IMR-90 (cell line): Measurements from ENCODE around the gene TULP4.

Experiments used
- CTCF ChIP-seq: conservative IDR thresholded peaks from 2 replicates; pipeline ENCODE4 v1.5.1; 2012; ENCODE audit warnings: mild to moderate bottlenecking, low read depth, low read length, improper control_type of control experiment
- ELK1 ChIP-seq: fragments of 150-350 bp; IDR thresholded peaks from 2 replicates; pipeline ENCODE4 v1.6.1; 2016; ENCODE audit warnings: low read depth, mild to moderate bottlenecking, low read length, moderate library complexity, borderline replicate concordance
- FOS ChIP-seq: fragments of 150-350 bp; IDR thresholded peaks from 2 replicates; pipeline ENCODE4 v1.6.1; 2016; ENCODE audit warnings: low read depth, low read length
- MAFK ChIP-seq: IDR thresholded peaks from 2 replicates; pipeline ENCODE4 v1.6.1; 2012; ENCODE audit warnings: low read depth, low read length, improper control_type of control experiment
- POLR2A ChIP-seq: IDR thresholded peaks from 2 replicates; pipeline ENCODE4 v1.6.1; 2012; ENCODE audit warnings: mild to moderate bottlenecking, low read depth, low read length
- RAD21 ChIP-seq: IDR thresholded peaks from 2 replicates; pipeline ENCODE4 v1.6.1; 2012; ENCODE audit warnings: low read length, improper control_type of control experiment
- USF2 ChIP-seq: fragments of 150-350 bp; IDR thresholded peaks from 2 replicates; pipeline ENCODE4 v1.6.1; 2017; ENCODE audit warnings: mild to moderate bottlenecking, antibody characterized with exemption, low read length, low read depth

- no peak for TF ChIP-seq POLR2A
- TF ChIP-seq RAD21 = no peak
- no peak for TF ChIP-seq CTCF
- TF ChIP-seq USF2 = no peak
- TF ChIP-seq FOS = no peak
- TF ChIP-seq ELK1 = no peak
- no peak for TF ChIP-seq MAFK
These were observed 32.6 kb upstream of the TULP4 start for GRCh38 chr6:158279615-158280014.
